H1 (cell line): ENCODE results near the gene SLC9A3. TPM values are rescaled to one million over a fixed set of nuclear protein-coding genes. Genes with fewer than 3 reads are reported as not detected.

Experiments
- ATF2 ChIP-seq: IDR thresholded peaks from 2 replicates; pipeline ENCODE4 v1.6.1; 2012; ENCODE audit warnings: low read length, inconsistent platforms
- CHD1 ChIP-seq: IDR thresholded peaks from 2 replicates; pipeline ENCODE4 v1.6.1; 2012; ENCODE audit warnings: low read depth, low read length, improper control_type of control experiment
- CREB1 ChIP-seq: IDR thresholded peaks from 2 replicates; pipeline ENCODE4 v1.6.1; 2012; ENCODE audit warnings: inconsistent platforms
- KDM1A ChIP-seq: fragments of 200-600, 300-600 bp; sonication (generic); IDR thresholded peaks from 2 replicates; pipeline ENCODE4 v1.7.1; 2016; ENCODE audit warnings: mild to moderate bottlenecking, low read length, borderline replicate concordance
- KDM5A ChIP-seq: fragments of 200-600 bp; IDR thresholded peaks from 2 replicates; pipeline ENCODE4 v1.7.1; 2012; ENCODE audit warnings: mild to moderate bottlenecking, low read length, inconsistent platforms, mixed read lengths
- RXRA ChIP-seq: IDR thresholded peaks from 2 replicates; pipeline ENCODE4 v1.6.1; 2011; ENCODE audit warnings: low read depth, mild to moderate bottlenecking, low read length, moderate library complexity; ENCODE audit not compliant: insufficient read depth
- SAP30 ChIP-seq: fragments of 300-600 bp; sonication (generic); IDR thresholded peaks from 2 replicates; pipeline ENCODE4 v1.7.1; 2012; ENCODE audit warnings: low read length, moderate library complexity, mild to moderate bottlenecking, inconsistent platforms; ENCODE audit not compliant: insufficient read depth, insufficient replicate concordance
- polyA plus RNA-seq, 7 experiments: library from polyadenylated mRNA; depleted of rRNA in 3 of 7; stranded (reverse) in 5 of 7; unstranded in 2 of 7; fragments of >200 nt in 5 of 7; fragments of 200-250 nt in 2 of 7; gene quantifications; 1 replicate in 5 of 7; 2 replicates in 1 of 7; 4 replicates in 1 of 7; pipeline versions ENCODE4 v1.2.1 to v1.2.3, GENCODE V29; 2011 to 2013; ENCODE audit warnings: missing spikeins in 2 of 7, mixed read lengths in 2 of 7
- total RNA-seq: library from RNA; stranded (reverse); fragmentation: NEBNext Ultra II Directional; extraction: Animal tissue kit (Norgen Biotek cat#: 25700); gene quantifications from 2 replicates; pipeline ENCODE4 v1.2.1, GENCODE V29; 2021

SLC9A3 gene
- total and polyA plus RNA-seq, 2 of the 8 experiments (the other 6 are each of a cell fraction or from before 2014, with no cell fraction given): 0.95 to 1.0 TPM

GRCh38 chr5:464446-464842 lies 59.8 kb downstream of the SLC9A3 start (continued):
- TF ChIP-seq CREB1 (no peak), KDM1A (no peak), ATF2 (no peak), RXRA (no peak), KDM5A (no peak), CHD1 (no peak), SAP30 (no peak)
